DND-41 (cell line): Measurements from ENCODE around the gene CAPN2.

Source experiments
- ATAC-seq: fragments of 200-7000 bp; cut with Tn5 transposase; 3 replicates; pipeline ENCODE4 v1.9.1; 2021; ENCODE audit warnings: low read depth; ENCODE audit not compliant: insufficient read depth
- DNase-seq: peaks from one replicate; pipeline ENCODE4 v3.0.0-alpha.2; 2020
- H2AFZ ChIP-seq: 2 replicates; pipeline ENCODE4 v1.6.0; 2012; ENCODE audit warnings: low read depth, low read length
- H3K27ac ChIP-seq: 2 replicates; pipeline ENCODE4 v1.5.1; 2012; ENCODE audit warnings: low read length, inconsistent platforms
- H3K27me3 ChIP-seq: fragments of 200-600 bp; sonication (generic); 2 replicates; pipeline ENCODE4 v1.6.0; 2012; ENCODE audit warnings: low read length, mild to moderate bottlenecking, inconsistent platforms; ENCODE audit not compliant: insufficient read depth, poor library complexity
- H3K36me3 ChIP-seq: 2 replicates; pipeline ENCODE4 v1.5.1; 2012; ENCODE audit warnings: low read length, inconsistent platforms; ENCODE audit not compliant: insufficient read depth
- H3K4me1 ChIP-seq: 2 replicates; pipeline ENCODE4 v1.5.1; 2012; ENCODE audit warnings: mild to moderate bottlenecking, low read length; ENCODE audit not compliant: insufficient read depth
- H3K4me2 ChIP-seq: 2 replicates; pipeline ENCODE4 v1.6.0; 2012; ENCODE audit warnings: mild to moderate bottlenecking, moderate library complexity, low read length, inconsistent platforms; ENCODE audit not compliant: insufficient read depth
- H3K4me3 ChIP-seq, 2 experiments: fragments of 200-600 bp in 1 of 2; shearing (Covaris generic) in 1 of 2; 2 replicates each; pipeline ENCODE4 v1.5.1; 2012 to 2016; ENCODE audit warnings: inconsistent platforms in 2 of 2, low read length in 2 of 2, mild to moderate bottlenecking in 2 of 2, low read depth in 1 of 2, moderate library complexity in 1 of 2
- H3K79me2 ChIP-seq: 2 replicates; pipeline ENCODE4 v1.6.0; 2012; ENCODE audit warnings: low read length, inconsistent platforms; ENCODE audit not compliant: insufficient read depth
- H3K9ac ChIP-seq: 2 replicates; pipeline ENCODE4 v1.6.0; 2012; ENCODE audit warnings: low read depth, mild to moderate bottlenecking, inconsistent platforms, low read length, moderate library complexity
- H3K9me3 ChIP-seq: 2 replicates; pipeline ENCODE4 v1.5.1; 2012; ENCODE audit warnings: low read length, moderate library complexity, mild to moderate bottlenecking, inconsistent platforms; ENCODE audit not compliant: insufficient read depth, severe bottlenecking
- H4K20me1 ChIP-seq: 2 replicates; pipeline ENCODE4 v1.6.0; 2012; ENCODE audit warnings: low read length; ENCODE audit not compliant: insufficient read depth
- CTCF ChIP-seq: IDR thresholded peaks from 2 replicates; pipeline ENCODE4 v1.5.1; 2012; ENCODE audit warnings: borderline replicate concordance, low read length, moderate library complexity, mild to moderate bottlenecking; ENCODE audit not compliant: poor library complexity, severe bottlenecking; ENCODE audit errors: extremely low read depth
- EZH2 ChIP-seq: IDR thresholded peaks from 3 replicates; pipeline ENCODE4 v1.6.1; 2012; ENCODE audit warnings: borderline replicate concordance, low read depth, mild to moderate bottlenecking, moderate library complexity, low read length, inconsistent platforms; ENCODE audit not compliant: severe bottlenecking

Gene CAPN2

DNA sequence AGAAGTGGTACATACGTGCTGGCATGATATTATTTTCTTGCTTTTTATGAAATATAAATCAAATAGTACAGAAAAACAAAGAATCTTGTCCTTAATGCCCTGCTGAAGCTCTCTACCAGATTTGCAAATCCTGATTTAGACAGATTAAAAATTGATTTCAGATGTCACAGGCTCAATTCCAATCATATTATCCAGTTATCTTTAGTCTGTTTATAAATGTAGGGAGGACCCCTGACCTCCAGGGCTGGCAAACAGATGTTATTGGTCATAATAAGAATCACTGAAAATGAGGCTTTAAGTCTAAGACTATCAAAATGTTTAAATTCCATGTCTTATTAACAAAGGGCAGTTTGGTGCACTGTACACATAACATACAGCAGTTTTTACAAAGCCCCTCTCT is 71.3 kb downstream of the CAPN2 start:
- Histone ChIP-seq H3K27me3 (no peaks in the 10 kb centered on the region), H3K4me1 (no peaks in the 10 kb centered on the region), H4K20me1 (no peaks in the 10 kb centered on the region), H3K4me2 (no peak overlapping the region), H3K36me3 (peaks cover 54% of the 10 kb centered on the region), H2AFZ (no peak overlapping the region), H3K27ac (no peak overlapping the region), H3K9ac (no peak overlapping the region), H3K4me3 (no peak overlapping the region), H3K9me3 (no peaks in the 10 kb centered on the region), H3K79me2 (no peaks in the 10 kb centered on the region)
- TF ChIP-seq EZH2 (no peak), CTCF (no peak)
- ATAC-seq (no peak), DNase-seq (no peak)

GRCh38 chr1:223784541-223784940 is 72.2 kb downstream of the CAPN2 start:
- H2AFZ ChIP-seq = no peak overlapping the region
- H4K20me1 ChIP-seq = no peaks in the 10 kb centered on the region
- H3K4me2 ChIP-seq = no peak overlapping the region
- no peak overlapping the region for H3K4me3 ChIP-seq
- H3K9me3 ChIP-seq = no peaks in the 10 kb centered on the region
- no peaks in the 10 kb centered on the region for H3K4me1 ChIP-seq
- TF ChIP-seq CTCF (no peak), EZH2 (no peak)
- peaks cover 52% of the 10 kb centered on the region for H3K36me3 ChIP-seq
- H3K9ac ChIP-seq = no peak overlapping the region
- no peak overlapping the region for H3K27ac ChIP-seq
- no peak for DNase-seq
- ATAC-seq = no peak
- H3K27me3 ChIP-seq = no peaks in the 10 kb centered on the region
- no peaks in the 10 kb centered on the region for H3K79me2 ChIP-seq

- no peaks in the 10 kb centered on the region for H3K79me2 ChIP-seq
- ATAC-seq (no peak), DNase-seq (no peak)
- no peaks in the 10 kb centered on the region for H3K27me3 ChIP-seq
- H3K27ac ChIP-seq = no peak overlapping the region
- H3K36me3 ChIP-seq = peaks cover 43% of the 10 kb centered on the region
- H4K20me1 ChIP-seq = no peaks in the 10 kb centered on the region
- H3K4me3 ChIP-seq = no peak overlapping the region
- H3K4me2 ChIP-seq = no peak overlapping the region
- H2AFZ ChIP-seq = no peak overlapping the region
- H3K9ac ChIP-seq = no peak overlapping the region
- H3K4me1 ChIP-seq = no peaks in the 10 kb centered on the region
- TF ChIP-seq EZH2 (no peak), CTCF (no peak)
- H3K9me3 ChIP-seq = no peaks in the 10 kb centered on the region
Observed at GRCh38 chr1:223785808-223786207, 73.5 kb downstream of the CAPN2 start.

GRCh38 chr1:223788746-223789415 is 76.5 kb downstream of the CAPN2 start:
- no peaks in the 10 kb centered on the region for H3K79me2 ChIP-seq
- no peaks in the 10 kb centered on the region; the same call in 1 of the 2 replicates for H4K20me1 ChIP-seq
- H3K4me2 ChIP-seq = no peak overlapping the region
- no peak overlapping the region for H2AFZ ChIP-seq
- no peak for ATAC-seq
- no peak overlapping the region for H3K4me3 ChIP-seq
- H3K36me3 ChIP-seq = peaks cover 52% of the 10 kb centered on the region
- no peak for DNase-seq
- H3K9me3 ChIP-seq = no peaks in the 10 kb centered on the region
- H3K4me1 ChIP-seq = no peaks in the 10 kb centered on the region
- no peak overlapping the region for H3K9ac ChIP-seq
- TF ChIP-seq CTCF (no peak), EZH2 (no peak)
- H3K27ac ChIP-seq = no peak overlapping the region
- no peaks in the 10 kb centered on the region for H3K27me3 ChIP-seq
